GM12874 (cell line): Measurements from ENCODE around the gene SIAE.

Source experiments
- CTCF ChIP-seq: IDR thresholded peaks from 2 replicates; pipeline ENCODE4 v1.5.1; 2011; ENCODE audit warnings: low read depth, mild to moderate bottlenecking, control low read depth, low read length, moderate library complexity; ENCODE audit not compliant: insufficient read depth

The SIAE gene

GRCh38 chr11:124610295-124610694 is 63.2 kb downstream of the SIAE start:
- no peak for TF ChIP-seq CTCF

DNA sequence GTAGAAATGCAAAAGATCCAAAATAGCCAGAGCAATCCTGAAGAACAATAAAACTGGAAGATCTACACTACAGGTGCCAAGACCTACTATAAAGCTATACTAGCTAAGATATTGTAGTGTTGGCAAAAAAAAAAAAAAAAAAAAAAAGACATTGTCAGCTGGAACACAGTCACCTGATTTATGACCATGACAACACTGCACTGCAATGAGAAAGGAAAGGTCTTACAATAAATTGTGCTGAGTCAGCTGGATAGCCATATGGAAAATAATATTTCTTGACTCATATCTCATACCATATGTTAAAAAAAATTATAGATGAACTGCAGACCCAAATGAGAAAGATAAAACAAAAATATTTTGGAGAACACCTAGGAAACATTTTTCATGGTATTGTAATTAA is 65.4 kb downstream of the SIAE start:
- TF ChIP-seq CTCF: no peak

DNA sequence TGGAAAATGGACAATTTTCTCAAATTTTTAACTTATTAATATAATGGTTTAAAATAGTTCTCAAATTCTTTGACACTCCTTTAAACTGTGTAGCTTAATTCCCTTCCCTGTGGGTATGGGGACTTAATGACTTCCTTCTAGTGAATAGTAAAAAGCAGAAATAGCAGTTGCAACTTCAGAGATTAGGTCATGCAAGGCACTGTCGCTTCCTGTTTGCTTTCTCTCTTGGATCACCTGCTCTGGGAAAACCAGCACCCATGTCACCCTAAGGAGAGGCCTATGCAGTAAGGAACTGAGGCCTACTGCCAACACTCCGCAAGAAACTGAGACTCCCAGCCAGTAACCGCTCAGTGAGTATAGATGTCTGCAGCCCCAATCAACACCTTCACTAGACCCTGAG is 67.8 kb downstream of the SIAE start:
- no peak for TF ChIP-seq CTCF

DNA sequence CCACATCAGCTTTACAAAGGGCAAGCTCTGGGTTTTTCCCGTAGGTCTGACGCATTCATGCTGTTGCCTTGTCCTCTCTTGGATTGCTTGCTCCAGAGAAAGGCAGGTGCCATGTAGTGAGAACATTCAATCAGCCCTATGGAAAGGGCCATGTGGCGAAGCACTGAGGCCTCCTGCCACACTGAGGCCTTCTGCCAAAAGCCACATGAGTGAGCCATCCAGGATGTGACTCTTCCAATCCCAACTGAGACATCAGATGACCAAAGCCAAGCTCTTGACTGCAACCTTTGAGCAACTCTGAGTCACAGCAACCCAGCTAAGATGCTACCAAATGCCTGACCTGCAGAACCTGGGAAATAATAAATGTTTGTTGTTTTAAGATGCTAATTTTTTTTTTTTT is 71.3 kb downstream of the SIAE start:
- TF ChIP-seq CTCF: no peak

- no peak for TF ChIP-seq CTCF
Observed at GRCh38 chr11:124600621-124601320, 72.8 kb downstream of the SIAE start.

- no peak for TF ChIP-seq CTCF
Observed at GRCh38 chr11:124597626-124598025, 75.9 kb downstream of the SIAE start.

GRCh38 chr11:124595302-124595701 is 78.2 kb downstream of the SIAE start:
- TF ChIP-seq CTCF: no peak
